ENCODE measurements around the gene TSHZ3.

TSHZ3 gene

DNA sequence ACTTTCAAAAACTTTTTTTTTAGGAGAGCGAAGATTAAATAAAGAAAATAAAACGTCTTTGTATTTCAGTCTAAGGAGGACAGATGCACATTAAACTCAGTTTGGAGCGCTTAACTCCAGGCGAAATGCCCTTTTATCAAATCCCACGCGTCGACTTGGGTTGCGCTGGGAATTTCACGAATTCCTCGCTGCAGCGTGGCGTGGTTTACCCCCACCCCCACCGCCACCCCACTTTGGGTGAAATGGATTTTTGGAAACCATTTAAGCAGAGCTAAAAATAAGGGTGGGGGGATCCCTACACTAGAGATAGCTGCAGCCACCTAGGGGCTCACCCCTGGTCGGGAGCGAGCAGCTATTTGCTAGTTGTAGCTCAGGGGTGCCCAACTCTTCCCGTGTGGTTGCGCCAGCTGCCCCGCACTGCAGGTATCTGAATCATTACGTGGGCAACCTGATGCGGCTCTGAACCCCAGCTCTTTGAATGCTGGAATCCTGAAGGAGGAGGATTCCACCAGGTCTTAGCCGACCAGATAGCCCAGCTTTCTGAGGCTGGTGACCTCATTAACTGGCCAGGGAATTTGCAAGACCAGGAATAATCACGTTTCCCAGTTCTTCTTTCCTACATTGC lies 6.5 kb upstream of the TSHZ3 start:
- TF ChIP-seq, protein P1, sequence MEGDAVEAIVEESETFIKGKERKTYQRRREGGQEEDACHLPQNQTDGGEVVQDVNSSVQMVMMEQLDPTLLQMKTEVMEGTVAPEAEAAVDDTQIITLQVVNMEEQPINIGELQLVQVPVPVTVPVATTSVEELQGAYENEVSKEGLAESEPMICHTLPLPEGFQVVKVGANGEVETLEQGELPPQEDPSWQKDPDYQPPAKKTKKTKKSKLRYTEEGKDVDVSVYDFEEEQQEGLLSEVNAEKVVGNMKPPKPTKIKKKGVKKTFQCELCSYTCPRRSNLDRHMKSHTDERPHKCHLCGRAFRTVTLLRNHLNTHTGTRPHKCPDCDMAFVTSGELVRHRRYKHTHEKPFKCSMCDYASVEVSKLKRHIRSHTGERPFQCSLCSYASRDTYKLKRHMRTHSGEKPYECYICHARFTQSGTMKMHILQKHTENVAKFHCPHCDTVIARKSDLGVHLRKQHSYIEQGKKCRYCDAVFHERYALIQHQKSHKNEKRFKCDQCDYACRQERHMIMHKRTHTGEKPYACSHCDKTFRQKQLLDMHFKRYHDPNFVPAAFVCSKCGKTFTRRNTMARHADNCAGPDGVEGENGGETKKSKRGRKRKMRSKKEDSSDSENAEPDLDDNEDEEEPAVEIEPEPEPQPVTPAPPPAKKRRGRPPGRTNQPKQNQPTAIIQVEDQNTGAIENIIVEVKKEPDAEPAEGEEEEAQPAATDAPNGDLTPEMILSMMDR (IDR thresholded peaks at IDR 0.05; ENCODE audit: control insufficient read depth, extremely low read depth, insufficient read depth) = no peak
- H3K4me3 ChIP-seq (ENCODE audit: low read depth, low read length) = no peak overlapping the region
- no peak for DNase-seq (ENCODE audit: low read depth)

DNA sequence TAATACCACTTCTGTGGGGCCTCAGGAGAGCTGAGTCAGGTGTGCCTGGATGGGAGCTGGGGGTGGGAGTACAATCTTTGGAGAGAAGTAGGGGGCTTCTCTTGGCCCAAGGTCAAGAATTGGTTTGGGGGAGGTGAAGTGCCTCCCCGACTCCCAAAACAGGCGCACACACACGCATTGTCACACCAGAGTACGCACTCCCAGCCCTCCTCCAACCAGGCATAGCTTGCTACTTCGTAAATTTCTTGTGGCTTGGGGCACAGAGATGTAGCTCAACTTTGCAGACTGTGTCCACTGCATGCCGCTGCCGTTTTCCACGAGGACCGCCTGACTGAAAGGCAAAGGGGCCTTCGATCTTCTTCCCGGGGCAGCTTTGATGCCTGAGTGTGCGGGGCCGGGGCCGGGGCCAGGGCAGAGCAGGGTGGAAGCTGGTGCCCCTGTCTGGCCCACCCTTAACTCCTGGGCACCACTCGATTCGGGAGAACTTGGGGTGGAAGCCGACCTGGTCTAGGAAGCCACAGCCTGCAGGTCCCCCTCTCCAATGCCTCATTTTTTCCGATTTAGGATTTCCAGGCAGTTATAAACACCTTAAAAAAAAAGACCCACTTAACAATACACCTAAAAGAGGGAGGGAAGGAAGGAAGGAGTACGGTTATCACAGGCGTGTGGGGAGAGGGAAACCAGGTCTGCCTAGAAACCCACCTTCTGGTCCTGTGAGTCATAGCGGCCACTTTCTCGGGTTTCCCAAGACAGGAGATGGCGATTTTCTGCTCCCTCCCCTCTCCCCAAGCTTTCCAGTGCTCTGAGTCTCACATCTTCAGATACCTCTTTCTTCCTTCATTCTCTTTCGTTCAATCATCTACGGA lies 5.8 kb upstream of the TSHZ3 start:
- TF ChIP-seq, protein P1 (IDR thresholded peaks at IDR 0.05; ENCODE audit: control insufficient read depth, extremely low read depth, insufficient read depth) = no peak

DNA sequence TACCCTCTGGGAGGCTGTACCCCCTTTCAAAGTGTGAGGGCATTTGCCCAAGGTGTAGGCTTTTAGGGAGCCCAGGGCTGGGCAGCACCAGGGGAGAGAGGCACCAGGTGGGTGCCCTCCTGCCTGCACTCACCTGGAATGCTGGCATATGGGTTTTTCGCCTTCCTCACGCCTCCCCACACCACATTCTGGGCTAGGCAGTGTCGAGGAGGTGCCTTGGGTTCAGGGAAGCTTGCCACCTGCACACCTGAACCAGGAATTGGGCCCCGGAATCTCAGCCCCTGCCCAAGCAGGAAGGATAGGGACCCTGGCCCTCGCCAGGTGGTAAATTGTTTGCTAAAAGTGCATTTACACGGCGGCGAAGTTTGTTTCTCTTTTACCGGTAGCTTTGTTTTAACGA lies 5.1 kb upstream of the TSHZ3 start:
- TF ChIP-seq, protein P1 (IDR thresholded peaks at IDR 0.05; ENCODE audit: control insufficient read depth, extremely low read depth, insufficient read depth) = no peak
- no peak overlapping the region for H3K4me3 ChIP-seq (ENCODE audit: low read depth, low read length)
- no peak for DNase-seq (ENCODE audit: low read depth)

More for the DNA sequence above, 5.8 kb upstream of the TSHZ3 start:
- no peak for DNase-seq (ENCODE audit: low read depth)
- no peak overlapping the region for H3K4me3 ChIP-seq (ENCODE audit: low read depth, low read length)

DNA sequence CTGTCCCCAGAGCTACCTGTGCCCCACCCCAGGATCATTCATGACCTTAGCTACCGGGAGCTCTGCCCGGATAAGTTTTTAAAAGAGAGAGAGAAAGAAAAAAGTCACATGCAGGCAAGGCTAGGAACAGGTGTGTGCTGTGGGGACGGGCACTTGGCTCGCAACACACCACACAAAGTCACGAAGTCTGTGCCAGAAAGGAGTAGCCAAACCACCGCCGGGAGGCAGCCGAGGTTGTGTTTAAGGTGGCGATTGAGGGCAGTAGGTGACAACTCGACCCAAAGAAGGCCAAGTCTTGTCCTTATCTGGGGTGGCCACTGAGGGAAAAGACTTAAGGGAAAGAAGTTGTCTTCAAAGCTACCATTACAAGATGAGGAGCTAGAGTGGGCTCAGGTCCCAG lies 4.6 kb upstream of the TSHZ3 start:
- DNase-seq (ENCODE audit: low read depth) = peak; percentile 67
- TF ChIP-seq, protein P1 (IDR thresholded peaks at IDR 0.05; ENCODE audit: control insufficient read depth, extremely low read depth, insufficient read depth) = peak; percentile 71
- H3K4me3 ChIP-seq (ENCODE audit: low read depth, low read length) = no peak overlapping the region

DNA sequence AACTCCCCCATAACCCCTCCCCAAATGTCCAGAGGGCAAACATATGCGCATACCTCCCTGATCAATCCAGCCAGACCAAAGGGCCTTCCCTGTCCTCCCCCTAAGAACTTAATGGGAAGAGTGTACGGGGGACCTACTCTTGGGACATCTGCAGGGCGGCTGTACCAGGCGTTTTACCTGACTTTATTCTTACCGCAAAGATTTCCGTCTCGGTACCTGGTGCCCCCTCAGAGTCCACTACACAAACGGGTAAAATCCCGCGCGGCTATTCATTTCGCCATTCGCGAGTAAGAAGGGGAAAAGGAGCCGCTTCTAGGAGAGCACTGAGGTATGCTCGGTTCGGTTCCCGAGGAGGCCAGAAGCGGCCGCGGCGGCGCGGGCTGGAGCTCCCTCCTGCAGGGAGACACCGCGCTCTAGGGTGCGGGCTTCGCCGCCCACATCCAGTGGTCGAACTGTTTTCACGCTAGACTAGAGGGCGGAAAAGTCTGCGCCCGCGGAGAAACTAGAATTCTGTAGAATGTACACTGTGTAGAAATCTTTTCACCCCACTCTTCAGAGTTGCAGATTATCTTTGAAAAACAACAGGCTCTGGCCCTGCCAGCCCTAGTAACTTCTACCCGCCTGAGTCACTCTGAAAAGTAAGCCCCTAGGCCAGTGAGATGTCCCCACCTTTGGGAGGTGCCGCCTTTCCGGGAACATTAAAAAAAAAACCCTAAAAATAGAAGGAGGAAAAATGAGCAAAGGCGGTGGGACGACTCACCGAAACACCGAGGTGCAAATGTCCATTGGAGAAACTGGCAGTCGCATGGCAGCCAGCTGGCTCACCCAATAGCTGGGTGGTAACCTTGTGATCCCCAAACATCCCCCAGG lies 3.8 kb upstream of the TSHZ3 start:
- TF ChIP-seq, protein P1 (IDR thresholded peaks at IDR 0.05; ENCODE audit: control insufficient read depth, extremely low read depth, insufficient read depth) = no peak
- DNase-seq (ENCODE audit: low read depth) = no peak
- H3K4me3 ChIP-seq (ENCODE audit: low read depth, low read length) = no peak overlapping the region

DNA sequence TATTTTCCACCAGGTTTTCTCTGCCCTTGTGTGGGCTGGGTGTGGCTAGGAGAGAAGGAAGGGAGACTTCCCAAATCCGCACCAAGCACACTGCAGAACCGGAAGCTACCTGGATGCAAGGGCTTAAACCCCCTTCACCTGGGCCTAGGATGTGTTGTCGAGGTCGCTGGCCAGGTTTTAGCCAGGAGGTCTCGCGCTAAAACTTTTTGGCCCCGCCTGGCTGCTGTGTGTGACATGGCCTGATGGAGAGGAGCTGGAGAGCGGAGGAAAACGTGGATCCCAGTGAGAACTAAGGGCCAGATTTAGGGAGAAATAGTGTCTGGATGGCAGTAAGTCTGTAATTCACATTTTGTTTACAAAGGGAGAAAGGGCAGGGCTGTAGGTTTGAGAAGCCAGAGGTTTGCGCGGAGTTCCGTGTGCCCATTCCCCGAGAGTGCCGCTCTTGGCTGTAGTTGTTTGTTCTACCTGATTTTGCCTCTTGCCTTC lies 3.1 kb upstream of the TSHZ3 start:
- H3K4me3 ChIP-seq (ENCODE audit: low read depth, low read length) = no peak overlapping the region
- TF ChIP-seq, protein P1 (IDR thresholded peaks at IDR 0.05; ENCODE audit: control insufficient read depth, extremely low read depth, insufficient read depth) = no peak

More for the DNA sequence above, 3.1 kb upstream of the TSHZ3 start:
- DNase-seq (ENCODE audit: low read depth) = no peak
